SH-SY5Y (cell line): ENCODE data around the gene ADGRL2.

Experiments
- GATA2 ChIP-seq: IDR thresholded peaks from 2 replicates; pipeline ENCODE4 v1.6.1; 2011; ENCODE audit warnings: mild to moderate bottlenecking, low read depth, low read length
- GATA3 ChIP-seq: IDR thresholded peaks from 2 replicates; pipeline ENCODE4 v1.6.1; 2011; ENCODE audit warnings: low read depth, mild to moderate bottlenecking, low read length, moderate library complexity

ADGRL2 gene

DNA sequence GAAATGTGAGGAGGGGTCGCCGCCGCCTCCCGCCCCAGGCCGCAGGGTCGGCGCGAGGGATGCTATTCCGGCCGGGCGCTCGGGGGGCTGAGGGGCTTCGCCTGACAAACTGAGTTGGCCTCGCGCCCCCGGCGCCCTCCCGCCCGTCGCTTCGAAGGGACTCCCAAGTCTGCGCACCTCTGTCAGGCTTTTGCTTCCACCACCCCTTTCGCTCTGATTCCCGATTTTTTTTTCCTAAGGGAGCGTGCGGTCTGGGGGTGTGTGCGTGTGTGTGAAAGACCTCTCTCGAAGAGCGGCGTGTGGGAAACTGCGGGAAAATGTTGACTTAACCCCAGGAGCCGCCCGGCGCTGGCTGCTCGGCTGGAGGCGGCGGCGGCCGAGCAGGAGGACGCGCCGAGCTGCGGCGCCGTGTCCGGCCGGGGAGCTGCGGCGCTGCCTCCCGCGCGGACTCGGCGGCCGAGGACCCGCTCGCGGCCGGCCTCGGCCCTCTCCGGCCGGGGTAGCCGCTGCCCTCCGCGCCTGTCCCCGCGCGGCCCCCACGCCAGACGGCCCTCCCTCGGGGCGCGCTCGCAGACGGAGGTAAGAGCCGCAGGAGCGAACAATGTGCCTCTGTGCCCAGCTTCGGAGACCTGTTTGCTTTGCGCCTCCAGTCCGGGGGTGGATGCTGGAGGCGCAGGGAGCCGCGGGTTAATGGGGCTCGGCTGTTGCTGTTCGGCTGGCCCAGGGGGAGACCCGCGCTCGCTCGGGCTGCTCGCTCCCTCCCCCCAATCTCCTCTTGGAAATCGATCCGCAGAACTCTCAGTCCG lies 1.1 kb downstream of the ADGRL2 start:
- TF ChIP-seq GATA3 (no peak), GATA2 (no peak)

DNA sequence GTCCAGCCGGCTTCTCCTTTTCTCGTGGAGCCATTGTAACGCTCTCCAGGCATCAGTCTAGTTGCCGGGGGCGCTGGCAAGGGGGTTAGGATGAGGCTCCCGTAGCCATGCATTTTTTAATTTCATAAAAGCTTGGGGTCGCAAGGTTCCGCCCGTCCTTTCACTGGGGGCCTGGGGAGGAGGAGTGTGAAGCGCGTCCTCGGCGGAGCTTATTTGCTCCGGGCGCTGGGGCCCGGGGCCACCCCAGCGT lies 1.6 kb downstream of the ADGRL2 start:
- TF ChIP-seq GATA3 = no peak
- TF ChIP-seq GATA2 = no peak

DNA sequence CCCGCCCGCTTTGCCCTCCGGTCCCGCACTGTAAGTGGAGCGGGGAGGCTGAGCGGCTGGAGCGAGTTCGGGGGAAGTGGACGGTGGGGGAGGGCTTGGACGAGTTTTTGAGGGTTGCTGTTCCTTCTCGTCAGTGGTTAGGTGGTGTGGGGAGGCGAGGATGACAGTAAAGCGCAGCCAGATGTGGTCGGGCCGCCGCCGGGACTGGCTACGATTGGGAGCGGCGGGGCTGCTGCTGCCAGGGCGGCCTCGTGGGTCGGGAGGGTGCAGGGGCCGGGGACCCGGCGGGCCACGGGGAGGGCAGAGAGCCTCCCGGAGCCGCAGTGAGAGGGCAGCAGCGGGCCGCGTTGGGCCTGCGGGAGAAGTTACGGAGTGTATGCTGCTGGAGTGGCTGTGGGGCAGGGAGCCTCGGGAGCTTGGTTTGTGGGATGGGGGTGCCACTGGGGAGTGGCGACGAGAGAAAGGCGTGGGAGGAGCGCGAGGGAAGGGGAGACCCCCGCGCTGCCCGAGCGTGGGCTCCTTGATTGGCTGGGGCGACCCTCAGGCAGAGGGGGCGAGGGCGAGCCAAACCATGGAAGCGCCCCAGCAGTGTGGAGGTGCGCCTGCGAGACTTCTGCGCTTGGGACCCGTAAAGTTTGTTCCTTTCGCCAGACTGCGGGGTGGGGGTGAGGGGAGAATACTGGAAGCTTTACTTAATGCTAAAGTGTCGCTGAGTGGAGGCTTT lies 2.1 kb downstream of the ADGRL2 start:
- TF ChIP-seq GATA2 (no peak), GATA3 (no peak)

DNA sequence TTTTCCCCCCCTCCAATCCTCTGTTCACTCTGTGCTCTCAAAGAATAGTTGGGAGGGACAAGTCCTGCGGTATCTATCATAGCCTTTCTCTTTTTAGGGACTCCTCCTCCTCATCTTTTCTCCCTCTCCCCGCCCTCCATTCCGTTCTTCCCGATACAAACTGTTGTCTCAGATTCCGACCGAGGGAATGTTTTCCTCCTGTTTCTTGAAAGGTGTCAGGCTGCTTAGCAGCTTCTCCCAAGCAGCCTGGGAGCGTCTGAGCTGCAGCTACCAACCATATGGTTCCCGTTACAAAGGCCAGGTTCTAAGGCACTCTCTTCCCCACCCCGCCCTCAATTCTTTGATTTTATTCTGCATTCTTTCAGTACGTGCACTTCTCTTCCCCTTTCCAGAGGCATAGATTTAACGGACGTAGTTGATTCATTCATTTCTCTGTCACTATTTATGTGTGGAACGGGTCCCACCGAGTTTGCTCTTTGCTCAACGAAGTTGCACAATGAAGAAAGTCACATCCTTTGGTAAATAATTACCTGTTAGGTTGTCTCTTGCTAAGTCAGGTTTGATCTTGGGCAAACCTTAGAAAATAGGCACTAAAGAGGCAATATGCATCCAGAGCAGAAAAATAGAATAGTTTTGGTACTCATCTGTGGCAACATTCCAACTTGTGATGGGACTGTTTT lies 2.8 kb downstream of the ADGRL2 start:
- TF ChIP-seq GATA3 (no peak), GATA2 (no peak)

DNA sequence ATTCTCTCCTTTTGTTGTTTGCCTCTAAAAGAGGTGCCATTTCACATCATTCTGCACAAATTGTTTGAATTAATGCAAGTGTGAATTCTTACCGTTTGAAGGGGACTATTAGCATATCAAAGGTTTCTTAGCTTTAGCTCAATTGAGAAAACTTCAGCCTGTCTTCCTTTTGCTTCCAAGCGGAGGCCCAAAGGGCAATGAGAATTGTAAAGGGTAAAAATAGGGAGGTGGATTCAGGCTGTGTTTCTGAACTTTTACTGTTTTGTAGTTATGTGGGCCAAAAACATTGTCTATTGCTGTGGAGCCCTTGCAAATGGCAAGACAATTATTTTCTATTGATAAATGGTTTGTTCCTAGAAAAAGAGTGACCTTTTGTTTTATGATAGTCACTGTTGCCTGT lies 3.6 kb downstream of the ADGRL2 start:
- TF ChIP-seq GATA2 = no peak
- no peak for TF ChIP-seq GATA3

DNA sequence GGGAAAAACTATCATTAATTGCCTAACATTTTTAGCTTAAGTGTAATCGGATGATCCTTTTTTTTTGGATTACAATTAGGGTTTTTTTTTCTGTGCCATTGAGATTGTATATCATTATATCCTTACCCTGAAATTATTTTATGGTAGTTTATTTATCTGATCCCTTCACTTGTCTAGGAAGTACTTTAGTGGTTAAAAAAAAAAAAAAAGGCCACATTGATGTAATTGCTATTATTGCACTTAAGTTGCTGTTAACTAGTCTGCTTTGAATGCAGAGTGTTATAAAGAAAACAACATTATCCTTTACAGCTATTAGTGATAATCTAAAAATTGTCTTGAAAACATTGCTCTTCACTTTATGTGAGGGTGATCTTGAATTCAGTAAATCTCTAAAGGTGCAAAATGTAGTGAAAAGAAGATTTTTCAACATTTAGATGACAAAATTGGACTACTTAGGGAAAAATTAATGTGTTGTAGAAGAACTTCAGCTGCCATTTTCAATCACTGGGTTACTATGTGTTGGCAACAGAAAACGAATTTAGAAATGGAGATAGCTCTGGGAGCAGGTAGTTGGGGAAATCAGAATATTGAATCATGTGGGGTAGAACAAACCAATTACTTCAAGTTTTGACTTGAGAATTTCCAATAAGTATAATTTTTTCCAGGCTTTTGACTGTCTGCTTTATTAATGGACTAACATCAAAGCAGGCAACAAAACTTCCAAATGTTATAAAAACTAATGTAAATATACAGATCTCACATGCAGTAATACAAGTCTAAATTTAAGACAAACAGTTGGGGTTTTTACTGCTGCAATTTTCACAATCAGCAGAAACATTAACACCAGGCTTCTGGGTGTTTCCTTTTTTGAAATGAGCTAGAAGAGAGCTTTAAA lies 5.0 kb downstream of the ADGRL2 start:
- no peak for TF ChIP-seq GATA2

DNA sequence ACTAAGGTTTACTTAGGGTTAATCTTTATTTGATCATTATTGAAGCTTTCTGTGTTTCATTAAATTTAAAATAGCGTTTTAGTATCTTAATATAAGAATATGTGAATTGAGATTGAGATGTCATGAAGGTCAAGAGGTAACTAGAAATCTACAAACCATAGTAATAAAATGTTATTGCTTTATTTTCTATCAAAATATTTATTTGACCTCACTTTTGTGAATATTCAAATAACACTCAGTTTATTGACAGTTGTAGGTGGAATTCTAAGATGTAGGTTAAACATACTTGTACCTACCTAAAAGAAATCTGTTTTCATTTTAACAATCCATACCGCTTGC lies 5.7 kb downstream of the ADGRL2 start:
- no peak for TF ChIP-seq GATA2
- no peak for TF ChIP-seq GATA3

DNA sequence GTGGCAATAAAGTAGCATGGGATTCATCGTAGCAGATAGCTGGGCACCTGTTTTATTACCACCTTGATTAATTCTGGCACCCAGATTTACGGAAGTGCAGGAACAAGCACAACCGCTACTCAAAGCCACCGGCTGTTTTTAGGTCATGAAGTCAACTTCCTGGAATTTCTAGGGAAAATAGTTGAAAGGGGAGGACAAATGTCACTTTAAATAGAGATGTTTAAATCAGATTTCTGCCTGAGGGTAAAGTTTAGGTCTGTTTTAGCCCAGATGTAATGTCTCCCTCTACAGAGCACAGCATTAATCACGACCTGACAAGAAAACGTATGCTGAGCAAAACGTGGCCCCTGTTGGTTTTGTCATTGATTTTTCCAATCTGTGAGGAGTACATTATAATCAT lies 8.0 kb downstream of the ADGRL2 start:
- TF ChIP-seq GATA3 (no peak), GATA2 (0 out of 2 replicates have a peak, but pooled peaks have one; percentile 51)

DNA sequence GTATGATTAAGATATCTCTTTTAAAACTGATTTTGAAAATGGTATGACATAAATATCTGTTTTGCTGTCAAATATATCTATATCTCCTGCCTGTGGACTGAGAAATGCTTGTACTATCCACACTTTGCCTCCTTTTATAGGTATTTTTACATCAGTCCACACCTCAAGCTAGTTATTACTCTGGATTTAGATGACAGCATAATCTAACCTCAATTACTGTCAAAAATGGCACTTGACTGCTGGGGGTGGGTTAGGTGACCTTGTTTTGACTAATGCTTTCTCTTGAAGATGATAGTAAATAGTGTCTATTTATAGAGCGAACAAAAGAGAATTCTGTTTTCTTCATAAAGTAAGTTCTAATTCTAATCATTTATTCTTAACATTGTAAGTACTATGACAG lies 9.1 kb downstream of the ADGRL2 start:
- no peak for TF ChIP-seq GATA2
- TF ChIP-seq GATA3 = no peak

DNA sequence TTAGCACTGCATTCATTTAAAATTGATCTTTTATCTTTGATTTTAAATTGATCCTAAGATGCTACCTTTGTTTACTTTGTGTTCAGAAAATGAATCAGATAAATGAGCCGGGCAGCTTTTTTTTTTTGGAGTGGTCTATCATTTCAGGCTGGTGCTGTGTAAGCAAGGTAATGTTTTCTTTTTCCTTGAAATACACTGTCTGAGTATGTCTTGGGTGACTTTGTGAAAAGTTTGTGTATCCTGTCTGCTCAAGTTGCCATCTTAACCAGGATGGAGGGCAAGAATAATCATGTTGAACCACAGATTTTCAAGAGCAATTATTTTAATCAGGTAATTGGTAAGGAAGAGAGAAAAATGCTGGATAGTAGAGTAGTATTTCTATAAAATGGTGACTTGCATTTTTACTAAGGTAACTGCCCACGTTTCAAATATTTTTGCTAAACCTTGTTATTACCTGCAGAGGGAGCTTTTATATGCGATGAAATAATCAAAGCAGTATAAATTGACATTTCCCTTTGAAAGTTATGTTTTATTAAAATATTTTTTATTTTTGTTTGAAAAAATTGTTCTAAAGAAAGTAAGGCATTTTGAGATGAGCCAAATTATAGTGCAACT lies 11.1 kb downstream of the ADGRL2 start:
- TF ChIP-seq GATA2 = no peak

DNA sequence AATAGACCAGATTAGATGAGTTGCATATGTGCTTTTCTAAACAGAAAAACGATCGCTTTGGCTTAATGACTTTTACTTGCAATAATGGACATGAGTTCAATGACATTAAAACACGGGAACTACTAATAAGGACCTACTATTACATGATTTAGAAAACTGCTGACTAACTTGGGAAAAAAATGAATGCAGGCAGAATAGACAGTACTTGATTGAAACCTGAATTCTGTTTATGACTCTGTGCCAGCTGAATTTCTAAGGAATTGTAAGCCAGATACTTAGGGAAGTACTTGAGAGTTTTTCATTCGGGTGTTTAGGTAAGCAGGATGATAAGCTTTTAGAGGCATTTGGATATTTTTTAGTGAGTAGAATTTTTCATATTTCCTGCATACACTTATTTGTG lies 12.0 kb downstream of the ADGRL2 start:
- no peak for TF ChIP-seq GATA3
- no peak for TF ChIP-seq GATA2

DNA sequence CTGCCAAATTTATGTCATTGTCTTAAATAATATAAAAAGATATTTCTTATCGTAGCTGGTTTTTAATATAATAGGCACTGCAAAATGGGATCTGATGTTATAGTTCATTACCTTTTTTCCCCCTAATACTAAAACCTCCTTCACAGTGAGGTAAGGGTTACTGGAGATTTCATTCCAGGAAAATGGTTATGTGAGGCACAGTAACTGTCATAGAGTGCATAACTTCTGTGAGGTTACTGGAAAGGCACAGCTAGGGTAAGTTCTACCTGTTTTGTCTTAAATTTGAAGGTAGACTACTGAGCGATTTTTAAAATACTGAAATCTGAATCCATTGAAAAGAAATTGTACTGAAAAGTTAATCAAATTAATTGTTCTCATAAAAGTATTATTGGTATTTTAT lies 13.0 kb downstream of the ADGRL2 start:
- TF ChIP-seq GATA2 (no peak), GATA3 (no peak)

DNA sequence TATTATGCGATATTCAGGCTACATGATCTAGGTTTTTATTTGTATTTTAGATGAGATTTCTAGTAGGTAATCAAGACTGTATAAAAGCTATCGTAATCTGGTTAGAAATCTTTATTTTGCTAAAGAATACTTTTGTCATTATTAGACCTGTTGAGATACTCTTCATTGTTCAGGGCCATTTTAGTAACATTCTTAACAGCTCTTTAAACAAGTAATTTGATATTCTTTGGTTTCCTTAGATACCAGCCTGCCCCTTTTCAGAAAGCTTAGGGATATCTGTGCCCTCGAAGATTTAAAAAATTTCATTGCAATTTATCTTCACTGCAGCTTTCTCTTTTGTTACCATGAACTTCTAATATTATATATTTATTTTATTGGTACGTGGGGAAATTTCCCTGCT lies 18.9 kb downstream of the ADGRL2 start:
- TF ChIP-seq GATA3 (no peak), GATA2 (no peak)

DNA sequence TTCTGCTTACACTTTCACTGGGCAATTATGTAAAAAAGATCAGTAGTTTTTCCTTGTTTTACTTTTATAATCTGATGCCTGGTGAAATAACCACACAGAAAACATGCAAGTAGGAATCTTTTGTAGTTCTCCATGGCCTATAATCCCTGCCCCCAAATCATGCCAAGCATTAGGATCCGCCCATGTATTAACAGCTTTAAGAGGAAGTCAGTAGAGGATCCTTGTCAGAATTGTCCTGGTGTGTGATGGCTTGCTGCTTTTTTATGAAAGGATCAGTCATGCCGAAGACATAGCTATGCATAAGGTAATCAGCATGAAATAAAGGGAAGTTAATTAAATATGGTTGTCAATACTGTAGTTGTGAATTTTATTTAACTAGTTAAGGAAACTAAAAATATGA lies 20.0 kb downstream of the ADGRL2 start:
- no peak for TF ChIP-seq GATA3
- no peak for TF ChIP-seq GATA2

DNA sequence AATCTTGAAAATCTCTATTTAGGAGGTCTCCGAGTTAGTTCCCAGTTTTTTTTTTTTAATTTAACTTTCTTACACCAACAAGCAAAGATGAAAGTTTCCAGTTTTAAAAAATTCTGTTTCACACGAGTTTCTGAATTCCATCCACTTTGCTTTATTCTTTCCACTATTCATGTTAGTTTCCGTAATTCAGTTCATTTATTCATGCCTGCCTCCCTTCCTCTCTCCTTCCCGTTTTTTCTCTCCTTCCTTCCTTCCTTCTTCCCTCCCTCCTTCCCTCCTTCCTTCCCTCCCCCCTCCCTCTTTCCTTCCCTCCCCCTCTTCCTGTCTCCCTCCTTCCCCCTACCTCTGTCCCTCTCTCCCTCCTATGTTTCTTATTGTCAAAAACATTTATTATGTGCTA lies 22.3 kb downstream of the ADGRL2 start:
- TF ChIP-seq GATA2 (no peak), GATA3 (no peak)

DNA sequence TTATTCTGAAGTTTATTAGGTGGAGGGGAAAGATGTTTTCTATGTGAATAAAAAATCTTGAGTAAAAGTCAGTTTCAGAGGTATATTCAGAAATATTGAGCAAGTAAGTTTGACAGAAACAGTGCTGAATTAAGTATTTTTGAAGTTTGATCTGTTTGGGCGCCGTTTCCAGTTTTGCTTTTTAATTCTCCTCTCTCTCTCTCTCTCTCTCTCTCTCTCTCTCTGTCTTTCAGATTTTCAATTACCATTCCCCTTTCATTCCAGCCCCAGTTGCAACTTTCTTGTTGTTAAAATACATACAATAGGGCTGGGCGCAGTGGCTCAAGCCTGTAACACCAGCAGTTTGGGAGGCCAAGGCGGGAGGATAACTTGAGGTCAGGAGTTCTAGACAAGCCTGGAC lies 24.0 kb downstream of the ADGRL2 start:
- no peak for TF ChIP-seq GATA2
